Gastroesophageal sphincter (tissue), 4 donors: ENCODE results near the gene FAM163A. TPM values are rescaled to one million over a fixed set of nuclear protein-coding genes. Genes with fewer than 3 reads are reported as not detected.

ENCODE experiments used
- ATAC-seq: fragments of 150-250 bp; one replicate; pipeline ENCODE4 v1.9.1; 2016; ENCODE audit warnings: mild to moderate bottlenecking, moderate library complexity
- H3K27ac ChIP-seq, 4 donors: fragments of 200-600 bp; sonication (generic) in 3 of 4; 1 replicate in 3 of 4; 2 replicates in 1 of 4; pipeline ENCODE4 v1.5.1; 2016 to 2019
- H3K27me3 ChIP-seq: fragments of 200-600 bp; sonication (generic); one replicate; pipeline ENCODE4 v1.5.1; 2019
- H3K36me3 ChIP-seq, 2 donors: fragments of 200-600 bp; sonication (generic); one replicate each; pipeline ENCODE4 v1.5.1; 2019; ENCODE audit warnings: control low read depth in 1 of 2
- H3K4me1 ChIP-seq, 3 donors: fragments of 200-600 bp; sonication (generic); 1 replicate in 2 of 3; 2 replicates in 1 of 3; pipeline ENCODE4 v1.5.1; 2016 to 2019; ENCODE audit warnings: control low read depth in 2 of 3
- H3K4me3 ChIP-seq, 2 donors: fragments of 200-600 bp; sonication (generic); one replicate each; pipeline ENCODE4 v1.5.1; 2019; ENCODE audit warnings: mild to moderate bottlenecking in 1 of 2, moderate library complexity in 1 of 2
- H3K9me3 ChIP-seq, 3 donors: fragments of 200-600 bp; sonication (generic); one replicate each; pipeline ENCODE4 v1.5.1; 2017 to 2019; ENCODE audit warnings: control low read depth in 2 of 3
- CTCF ChIP-seq, 4 experiments: fragments of 200-600 bp in 2 of 4; fragments of 450-650 bp in 2 of 4; sonication (generic) in 1 of 4; IDR thresholded peaks; one replicate each; pipeline ENCODE4 v1.5.1; 2017 to 2019; ENCODE audit warnings: antibody characterized with exemption in 4 of 4, mild to moderate bottlenecking in 2 of 4, moderate library complexity in 2 of 4
- EP300 ChIP-seq: sonication (generic); formaldehyde crosslinking; IDR thresholded peaks from one replicate; pipeline ENCODE4 v1.6.1; 2017; ENCODE audit warnings: antibody characterized with exemption, mild to moderate bottlenecking
- POLR2A ChIP-seq, 2 donors: fragments of 450-650 bp; IDR thresholded peaks; one replicate each; pipeline ENCODE4 v1.6.1; 2017; ENCODE audit warnings: antibody characterized with exemption in 2 of 2, mild to moderate bottlenecking in 2 of 2, moderate library complexity in 1 of 2
- POLR2AphosphoS5 ChIP-seq: sonication (generic); formaldehyde crosslinking; IDR thresholded peaks from one replicate; pipeline ENCODE4 v1.6.1; 2017; ENCODE audit warnings: antibody characterized with exemption
- WGBS, 2 donors: methylation state at CpG; one replicate each; pipeline ENCODE4 v1.1.5; 2018; ENCODE audit warnings: low coverage in 1 of 2; 5-methylcytosine and 5-hydroxymethylcytosine counted together
- total RNA-seq, 4 donors: library from RNA; depleted of rRNA; stranded (reverse); fragments of >200 nt; gene quantifications; one replicate each; pipeline ENCODE4 v1.1.0, GENCODE V29; 2016

The FAM163A gene
- total RNA-seq, 4 donors from 2014 or later, result 0.19 to 0.67 TPM; not detected in 2

DNA sequence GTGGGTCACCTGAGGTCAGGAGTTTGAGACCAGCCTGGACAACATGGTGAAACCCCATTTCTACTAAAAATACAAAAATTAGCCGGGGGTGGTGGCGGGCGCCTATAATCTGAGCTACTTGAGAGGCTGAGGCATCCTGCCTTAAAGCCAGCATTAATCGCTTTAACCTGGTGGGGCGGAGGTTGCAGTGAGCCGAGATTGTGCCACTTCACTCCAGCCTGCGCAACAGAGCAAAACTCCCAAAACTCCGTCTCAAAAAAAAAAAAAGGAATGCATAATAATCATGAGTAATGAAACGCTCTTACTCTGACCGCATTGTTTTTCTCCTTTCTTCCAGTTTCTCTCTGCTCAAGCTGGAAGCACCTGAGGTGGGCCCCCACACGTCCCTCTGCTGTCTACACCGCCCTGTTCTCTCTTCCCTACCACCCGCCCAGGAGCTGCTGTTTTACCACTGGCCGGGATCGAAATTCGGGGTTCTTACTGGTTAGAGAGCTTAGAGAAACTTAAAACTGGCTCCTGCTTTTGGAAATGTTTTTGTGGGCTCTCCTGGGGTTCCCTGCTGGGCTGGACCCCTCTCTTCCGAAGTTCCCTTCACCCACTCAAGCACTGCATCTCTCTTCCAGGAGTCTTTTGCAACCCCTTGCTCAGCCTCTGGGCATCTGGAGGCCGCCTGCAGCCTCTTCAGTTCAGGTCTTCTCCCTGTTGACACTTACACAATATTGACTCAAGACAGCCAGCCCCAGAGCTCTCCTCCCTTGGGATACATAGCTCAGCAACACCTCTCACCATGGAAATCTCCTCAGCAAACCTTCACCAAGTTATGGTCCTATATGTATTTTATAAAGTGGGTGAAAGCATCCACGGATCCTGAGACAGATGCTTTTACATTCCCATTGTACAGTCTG lies 62.5 kb downstream of the FAM163A start:
- no peak for TF ChIP-seq POLR2AphosphoS5
- TF ChIP-seq EP300, result no peak
- TF ChIP-seq POLR2A (IDR thresholded peaks at IDR 0.05), result no peak
- no peak for TF ChIP-seq CTCF (IDR thresholded peaks at IDR 0.05)
- WGBS, 2 donors, result 86 to 91% methylated on average over 8 to 15 of the region's 19 CpGs
- H3K36me3 ChIP-seq, result no peaks in the 10 kb centered on the region
- no peaks in the 10 kb centered on the region for H3K9me3 ChIP-seq
- H3K4me1 ChIP-seq, result peaks cover 0 to 4% (median 0%) of the 10 kb centered on the region in 3 donors
- no peak for ATAC-seq
- peaks cover 5% of the 10 kb centered on the region for H3K27me3 ChIP-seq
- H3K27ac ChIP-seq, result no peak overlapping the region
- no peak overlapping the region for H3K4me3 ChIP-seq

DNA sequence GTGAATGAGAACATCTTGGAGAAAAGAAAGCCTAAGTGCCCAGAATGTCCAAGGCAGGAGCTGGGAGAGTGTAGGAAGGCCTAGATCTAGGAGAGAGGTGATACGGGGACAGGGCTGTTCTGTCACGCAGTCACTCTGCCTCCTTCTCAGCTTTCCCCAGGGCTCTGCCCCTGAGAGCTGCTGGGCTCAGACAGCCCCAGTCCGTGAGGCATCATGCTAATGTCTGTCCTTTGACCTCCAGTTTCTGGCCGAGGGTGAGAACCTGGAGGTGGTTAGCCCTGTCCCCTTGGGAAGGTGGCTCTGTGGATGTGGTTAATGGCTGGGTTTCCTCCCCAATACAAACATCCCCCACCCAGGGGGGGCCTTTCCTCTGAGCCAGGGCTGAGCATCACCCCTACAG lies 63.2 kb downstream of the FAM163A start:
- ATAC-seq, result no peak
- Histone ChIP-seq H3K27me3 (peaks cover 9% of the 10 kb centered on the region), H3K27ac (no peak overlapping the region), H3K4me1 (peaks cover 0 to 4% (median 0%) of the 10 kb centered on the region in 3 donors), H3K9me3 (no peaks in the 10 kb centered on the region), H3K4me3 (no peak overlapping the region), H3K36me3 (no peaks in the 10 kb centered on the region)
- 69% methylated on average over 2 of the region's 4 CpGs; no CpG with 5 or more reads in 1 of the 2 donors for WGBS, 2 donors
- no peak for TF ChIP-seq CTCF (IDR thresholded peaks at IDR 0.05)
- TF ChIP-seq POLR2AphosphoS5, result no peak
- TF ChIP-seq POLR2A (IDR thresholded peaks at IDR 0.05), result no peak
- TF ChIP-seq EP300, result no peak

- Histone ChIP-seq H3K4me1 (peaks cover 0 to 4% (median 0%) of the 10 kb centered on the region in 3 donors), H3K27me3 (peaks cover 19% of the 10 kb centered on the region), H3K36me3 (no peaks in the 10 kb centered on the region), H3K4me3 (no peak overlapping the region), H3K9me3 (no peaks in the 10 kb centered on the region), H3K27ac (no peak overlapping the region)
- WGBS, 2 donors, result 80% methylated on average over 1 of the region's 9 CpGs; no CpG with 5 or more reads in 1 of the 2 donors
- TF ChIP-seq POLR2AphosphoS5, result no peak
- no peak for TF ChIP-seq POLR2A (IDR thresholded peaks at IDR 0.05)
- no peak for ATAC-seq
Measured at GRCh38 chr1:179807291-179807690, 64.2 kb downstream of the FAM163A start.

GRCh38 chr1:179807691-179808485 lies 64.8 kb downstream of the FAM163A start:
- Histone ChIP-seq H3K27me3 (peaks cover 20% of the 10 kb centered on the region), H3K4me3 (no peak overlapping the region), H3K27ac (no peak overlapping the region), H3K9me3 (no peaks in the 10 kb centered on the region), H3K4me1 (peaks cover 0 to 4% (median 0%) of the 10 kb centered on the region in 3 donors), H3K36me3 (no peaks in the 10 kb centered on the region)
- no peak for TF ChIP-seq EP300
- TF ChIP-seq CTCF (IDR thresholded peaks at IDR 0.05), result no peak
- no peak for TF ChIP-seq POLR2AphosphoS5
- TF ChIP-seq POLR2A (IDR thresholded peaks at IDR 0.05), result no peak
- no peak for ATAC-seq
- 86 to 89% methylated on average over 3 to 4 of the region's 11 CpGs for WGBS, 2 donors

DNA sequence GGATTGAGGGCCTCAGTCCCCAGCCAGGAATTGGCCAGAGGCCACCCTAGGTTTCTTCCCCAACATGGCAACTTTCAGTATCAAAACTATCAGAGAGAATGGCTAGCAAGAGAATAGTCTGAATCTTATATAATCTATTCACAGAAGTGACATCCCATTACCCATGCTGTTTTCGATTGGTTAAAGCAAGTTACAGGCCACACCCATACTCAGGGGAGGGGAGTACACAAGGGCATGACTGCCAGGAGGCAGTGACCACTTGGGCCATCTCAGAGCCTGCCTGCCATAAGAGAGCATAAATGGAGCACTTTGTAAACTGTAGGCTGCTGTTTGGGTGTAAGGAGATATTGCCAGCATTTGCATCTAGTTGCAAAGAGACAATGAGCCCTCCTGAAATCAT lies 65.4 kb downstream of the FAM163A start:
- no peaks in the 10 kb centered on the region for H3K36me3 ChIP-seq
- no peak overlapping the region for H3K27ac ChIP-seq
- H3K4me3 ChIP-seq, result no peak overlapping the region
- peaks cover 20% of the 10 kb centered on the region for H3K27me3 ChIP-seq
- peaks cover 0 to 4% (median 0%) of the 10 kb centered on the region in 3 donors for H3K4me1 ChIP-seq
- TF ChIP-seq POLR2A (IDR thresholded peaks at IDR 0.05), result no peak
- no peak for TF ChIP-seq POLR2AphosphoS5
- no peak for TF ChIP-seq EP300
- no peak for TF ChIP-seq CTCF (IDR thresholded peaks at IDR 0.05)
- no peaks in the 10 kb centered on the region for H3K9me3 ChIP-seq
- WGBS, 2 donors, result 83% methylated on average over 1 of the region's 1 CpG; no CpG with 5 or more reads in 1 of the 2 donors
- ATAC-seq, result no peak
